NCI-H2081 treated with DMSO at 0.1 percent for 48 hours (cell line): ENCODE measurements around the gene HERC4.
"Not testable (repeated sequence)": the region's sequence is repeated elsewhere in the genome, so short reads cannot be mapped to it uniquely, and the experiment has no call there.

Experiments used
- DNase-seq: peaks from one replicate; lab custom pipeline; 2025; lab: John Stamatoyannopoulos, UW

HERC4 gene

GRCh38 chr10:68047554-68048327 lies 27.3 kb downstream of the HERC4 start:
- DNase-seq, result no peak

GRCh38 chr10:68047122-68047521 lies 28.0 kb downstream of the HERC4 start:
- no peak for DNase-seq

DNA sequence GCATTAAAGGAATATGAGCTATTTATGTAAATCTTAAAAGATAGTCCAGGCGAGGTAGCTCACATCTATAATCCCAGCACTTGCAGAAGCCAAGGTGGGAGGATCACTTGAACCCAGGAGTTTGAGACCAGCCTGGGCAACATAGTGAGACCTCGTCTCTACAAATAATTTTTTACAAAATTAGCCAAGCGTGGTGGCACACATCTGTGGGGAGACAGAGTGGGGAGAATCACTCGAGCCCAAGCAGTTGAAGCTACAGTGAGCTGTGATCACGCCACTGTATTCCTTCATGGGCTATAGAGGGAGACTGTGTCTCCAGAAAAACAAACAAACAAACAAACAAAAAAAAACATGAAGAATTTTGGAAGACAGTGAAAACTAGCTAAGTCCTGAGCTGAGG lies 28.4 kb downstream of the HERC4 start:
- no peak for DNase-seq

DNA sequence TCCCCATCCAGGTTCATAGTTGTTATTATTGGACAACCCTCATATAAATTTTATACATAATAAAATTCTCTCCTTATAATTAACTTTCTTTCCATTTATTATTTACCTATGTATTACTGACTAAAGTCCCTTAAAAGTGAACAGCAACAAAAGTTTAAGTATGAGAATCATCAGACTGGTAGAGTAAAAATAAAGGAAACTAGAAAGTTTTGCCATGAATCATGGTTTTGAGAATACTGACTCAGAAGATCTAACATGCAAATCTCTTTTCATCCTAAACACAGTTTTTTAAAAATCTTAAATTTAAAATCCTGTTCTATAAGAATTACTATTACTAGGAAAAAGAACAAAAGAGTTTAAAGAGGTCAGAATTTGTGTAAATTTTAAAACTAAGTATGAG lies 32.1 kb downstream of the HERC4 start:
- no peak for DNase-seq

DNA sequence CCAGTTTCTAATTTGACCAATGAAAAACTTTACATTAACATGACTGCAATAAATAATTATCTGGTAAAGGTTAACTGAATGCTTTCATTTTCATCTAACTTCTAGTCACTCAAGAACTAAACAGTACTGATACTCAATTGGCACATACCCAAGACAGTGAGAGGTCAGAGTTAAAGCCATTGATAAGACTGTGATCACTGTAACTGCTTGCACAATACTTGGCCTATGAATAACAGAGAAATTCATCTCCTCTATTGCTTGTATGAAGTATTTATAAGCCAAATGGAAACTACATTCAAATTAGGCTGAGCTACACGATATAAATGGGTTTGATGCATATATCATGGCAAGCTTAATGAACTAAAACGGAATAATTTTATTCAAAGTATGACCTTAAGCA lies 43.0 kb downstream of the HERC4 start:
- DNase-seq, result no peak

DNA sequence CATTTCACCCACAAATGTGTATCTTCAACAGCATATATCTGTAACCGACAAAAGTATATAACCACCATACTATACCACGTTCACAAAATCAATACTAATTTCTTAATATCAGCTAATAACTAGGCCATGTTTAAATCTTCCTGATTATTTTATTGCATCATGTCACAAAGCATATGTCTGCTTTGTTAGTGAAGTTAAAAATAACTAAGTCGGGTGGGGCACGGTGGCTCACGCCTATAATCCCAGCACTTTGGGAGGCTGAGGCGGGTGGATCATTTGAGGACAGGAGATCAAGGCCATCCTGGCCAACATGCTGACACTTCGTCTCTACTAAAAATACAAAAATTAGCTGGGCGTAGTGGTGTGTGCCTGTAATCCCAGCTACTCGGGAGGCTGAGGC lies 47.7 kb downstream of the HERC4 start:
- DNase-seq, result no peak

DNA sequence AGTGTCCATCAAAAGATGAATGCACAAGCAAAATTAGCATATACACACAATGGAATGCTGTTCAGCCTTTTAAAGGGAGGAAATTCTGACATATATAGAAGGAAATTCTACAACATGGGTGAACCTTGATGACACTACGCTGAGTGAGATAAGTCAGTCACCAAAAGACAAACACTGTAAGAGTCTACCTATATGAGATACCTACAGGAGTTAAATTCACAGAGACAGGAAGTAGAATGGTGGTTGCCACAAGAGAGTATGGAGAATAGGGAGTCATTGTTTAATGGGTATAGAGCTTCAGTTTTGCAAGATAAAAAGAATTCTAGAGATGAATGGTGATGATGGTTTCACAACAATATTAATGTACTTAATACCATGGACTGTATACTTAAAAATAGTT lies 51.8 kb downstream of the HERC4 start:
- no peak for DNase-seq

DNA sequence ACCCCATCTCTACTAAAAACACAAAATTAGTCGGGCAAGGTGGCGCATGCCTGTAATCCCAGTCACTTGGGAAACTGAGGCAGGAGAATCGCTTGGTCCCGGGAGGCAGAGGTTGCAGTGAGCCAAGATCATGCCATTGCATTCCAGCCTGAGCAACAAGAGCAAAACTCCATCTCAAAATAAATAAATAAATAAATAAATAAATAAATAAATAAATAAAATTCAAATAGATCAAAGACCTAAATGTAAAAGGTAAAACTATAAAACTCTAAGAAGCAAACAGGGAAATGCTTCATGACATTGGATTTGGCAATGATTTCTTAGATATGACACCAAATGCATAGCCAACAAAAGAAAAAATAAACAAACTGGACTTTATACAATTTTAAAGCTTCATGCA lies 52.8 kb downstream of the HERC4 start:
- DNase-seq, result not testable (repeated sequence)

DNA sequence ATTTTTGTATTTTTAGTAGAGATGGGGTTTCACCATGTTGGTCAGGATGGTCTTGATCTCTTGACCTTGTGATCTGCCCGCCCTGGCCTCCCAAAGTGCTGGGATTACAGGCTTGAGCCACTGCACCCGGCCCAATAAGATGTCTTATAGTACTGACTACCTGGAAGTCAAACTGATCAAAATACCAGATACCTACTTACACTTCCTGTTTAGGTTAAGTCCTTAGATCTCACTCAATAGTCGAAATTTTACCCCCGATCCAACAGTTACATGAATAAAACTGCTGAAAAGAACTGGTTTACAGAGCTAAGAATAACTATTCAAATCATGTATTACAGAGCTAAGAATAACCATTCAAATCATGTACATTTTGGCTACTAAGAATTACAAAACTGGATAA lies 58.6 kb downstream of the HERC4 start:
- DNase-seq, result not testable (repeated sequence)

DNA sequence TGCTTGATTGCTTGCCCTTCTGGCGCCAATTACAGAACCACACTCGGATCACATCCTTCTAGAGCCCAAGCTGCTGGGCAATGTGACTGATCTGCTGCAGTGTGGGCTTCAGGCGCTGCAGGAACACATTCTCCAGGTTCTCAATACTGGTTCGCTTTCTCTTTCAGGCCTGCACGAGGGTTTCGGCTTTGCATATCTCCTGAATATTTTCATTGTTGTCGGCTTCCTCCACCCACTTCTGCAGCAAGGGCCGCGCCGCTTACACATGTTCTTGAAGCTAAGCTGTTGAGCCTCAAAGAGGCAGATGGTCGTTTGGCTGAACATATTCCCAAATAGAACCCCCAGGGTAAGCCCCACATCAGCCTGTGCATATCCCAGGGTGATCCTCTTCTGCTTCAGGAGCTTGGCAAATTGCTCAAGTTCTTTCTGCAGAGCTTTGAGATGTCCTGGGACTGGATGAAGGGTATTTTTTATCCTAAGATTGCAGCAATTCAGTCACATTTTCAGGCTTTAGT lies 64.6 kb downstream of the HERC4 start:
- DNase-seq, result no peak

DNA sequence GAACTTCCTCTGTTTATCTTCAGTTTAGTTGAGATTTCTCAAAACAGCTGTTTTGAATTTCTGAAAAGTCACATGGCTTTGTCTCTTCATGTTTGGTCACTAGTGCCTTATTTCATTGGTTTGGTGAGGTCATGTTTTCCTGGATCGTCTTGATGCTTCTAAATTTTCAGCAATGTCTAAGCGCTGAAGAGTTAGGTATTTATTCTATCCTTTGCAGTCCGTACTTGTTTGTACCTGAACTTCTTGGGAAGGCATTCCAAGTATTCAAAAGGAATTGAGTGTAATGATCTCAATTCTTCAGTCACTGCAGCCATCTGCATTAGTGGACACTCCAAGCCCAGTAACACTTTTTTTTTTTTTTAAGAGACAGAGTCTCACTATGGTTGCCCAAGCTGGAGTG lies 67.7 kb downstream of the HERC4 start:
- no peak for DNase-seq

DNA sequence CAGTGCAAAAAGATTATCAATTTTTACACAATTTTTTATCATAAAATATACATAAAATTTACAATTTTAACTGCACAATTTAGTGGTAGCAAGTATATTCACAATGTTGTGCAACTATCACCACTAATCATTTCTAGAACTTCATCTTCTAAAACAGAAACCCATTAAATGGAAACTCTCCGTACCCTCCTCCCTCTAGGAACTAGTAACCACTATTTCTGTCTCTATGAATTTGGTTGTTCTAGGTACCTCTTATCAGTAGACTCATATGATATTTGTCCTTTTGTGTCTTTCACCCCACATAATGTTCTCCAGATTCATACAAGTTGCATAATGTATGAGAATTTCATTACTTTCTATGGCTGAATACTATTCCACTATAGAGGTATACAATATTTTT lies 73.5 kb downstream of the HERC4 start:
- no peak for DNase-seq

- DNase-seq, result no peak
Observed at GRCh38 chr10:68001000-68001399, 74.1 kb downstream of the HERC4 start.

DNA sequence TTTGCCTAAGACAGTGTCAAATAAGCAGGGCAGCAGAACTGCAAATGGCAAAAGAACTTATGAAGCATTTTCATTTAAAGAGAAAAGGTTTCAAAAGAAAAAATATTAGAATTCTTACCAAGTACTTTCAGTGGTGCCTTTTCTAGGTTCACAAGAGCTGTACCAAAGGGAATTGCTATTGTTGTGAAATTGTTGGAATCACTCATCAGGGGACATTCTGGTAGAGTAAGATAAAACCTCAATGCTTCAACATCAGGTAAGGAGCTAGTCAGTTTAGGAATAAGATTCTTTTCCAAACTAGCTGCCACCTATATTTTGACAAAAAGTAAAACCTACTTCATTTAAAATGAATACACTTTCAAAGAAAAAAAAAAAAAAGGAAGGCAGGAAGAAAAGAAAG lies 85.0 kb downstream of the HERC4 start:
- DNase-seq, result no peak

GRCh38 chr10:67988606-67989005 lies 86.5 kb downstream of the HERC4 start:
- DNase-seq, result no peak

GRCh38 chr10:67982603-67983002 lies 92.5 kb downstream of the HERC4 start:
- DNase-seq, result not testable (repeated sequence)

DNA sequence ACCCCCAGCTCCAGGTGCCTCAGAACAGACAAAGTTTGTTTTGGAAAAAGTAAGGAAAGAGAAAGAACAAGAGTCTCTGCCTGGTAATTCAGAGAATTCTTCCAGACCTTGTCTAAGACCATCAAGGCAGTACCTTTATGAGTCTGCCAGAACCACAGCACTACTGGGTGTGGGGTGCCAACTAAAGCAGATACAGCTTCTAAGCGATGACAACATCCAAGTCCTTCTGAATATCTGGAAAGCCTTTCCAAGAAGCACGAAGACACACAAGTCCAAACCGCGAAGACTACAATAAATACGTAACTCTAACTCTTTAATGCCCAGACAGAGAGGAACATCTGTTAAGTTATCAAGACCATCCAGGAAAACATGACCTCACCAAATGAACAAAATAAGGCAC lies 96.3 kb downstream of the HERC4 start:
- no peak for DNase-seq

DNA sequence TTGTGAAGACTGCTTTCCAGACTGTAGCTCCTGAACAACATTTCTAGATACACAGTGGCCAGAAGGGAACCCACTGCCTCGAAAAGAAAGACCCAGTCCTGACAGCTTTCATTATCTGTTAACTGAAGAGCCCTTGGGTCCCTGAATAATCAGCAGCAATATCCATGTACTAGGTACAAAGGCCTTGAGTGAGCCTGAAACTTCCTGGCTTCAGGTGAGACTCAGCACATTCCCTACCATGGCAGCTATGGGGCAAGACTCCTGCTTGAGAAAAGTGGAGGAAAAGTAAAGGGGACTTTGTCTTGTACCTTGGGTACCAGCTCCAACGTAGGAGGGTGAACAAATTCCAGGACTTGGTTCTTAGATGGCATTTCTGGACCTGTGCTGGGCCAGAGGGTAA lies 97.8 kb downstream of the HERC4 start:
- DNase-seq, result no peak

DNA sequence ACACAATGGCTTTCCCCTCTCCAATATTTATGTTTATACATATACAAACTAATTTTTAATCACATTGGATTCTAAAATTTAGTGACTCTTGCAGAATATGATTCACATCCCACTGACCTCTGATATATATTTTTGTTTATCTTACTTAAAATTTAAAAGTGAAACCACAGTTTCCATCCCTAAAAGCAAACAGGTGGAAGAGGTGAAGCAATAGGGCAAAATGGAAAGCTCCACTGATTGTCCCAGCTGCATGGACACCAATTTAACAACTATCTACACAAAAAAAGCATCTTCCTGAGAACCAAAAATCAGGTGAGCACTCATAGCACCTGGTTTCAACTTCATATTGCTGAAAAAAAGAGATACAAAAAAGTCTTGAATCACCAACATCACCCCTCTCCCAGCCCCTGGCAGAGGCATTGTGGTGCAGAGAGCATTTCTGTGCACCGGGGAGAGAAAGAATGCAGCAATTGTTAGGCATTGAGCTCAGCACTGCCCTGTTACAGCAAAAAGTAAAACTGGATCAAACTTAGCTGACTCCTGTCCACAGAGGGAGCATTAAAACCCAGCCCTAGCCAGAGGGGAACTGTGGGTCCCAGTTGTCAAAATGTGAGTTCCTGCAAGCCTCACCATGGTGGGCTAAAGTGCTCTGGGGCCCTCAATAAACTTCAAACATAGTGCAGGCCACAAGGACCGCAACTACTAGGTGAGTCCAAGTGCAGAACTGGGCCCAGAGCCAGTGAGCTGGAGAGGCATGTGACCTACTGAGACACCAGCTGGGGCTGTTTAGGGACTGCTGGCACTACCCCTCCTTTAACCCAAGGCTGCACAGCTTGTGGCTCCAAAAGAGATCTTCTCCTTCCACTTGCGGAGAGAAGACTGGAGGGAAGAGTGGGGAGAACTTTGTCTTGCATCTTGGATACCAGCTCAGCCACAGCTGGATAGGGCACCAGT lies 98.5 kb downstream of the HERC4 start:
- no peak for DNase-seq

- no peak for DNase-seq
Observed at GRCh38 chr10:67975871-67976270, 99.2 kb downstream of the HERC4 start.

DNA sequence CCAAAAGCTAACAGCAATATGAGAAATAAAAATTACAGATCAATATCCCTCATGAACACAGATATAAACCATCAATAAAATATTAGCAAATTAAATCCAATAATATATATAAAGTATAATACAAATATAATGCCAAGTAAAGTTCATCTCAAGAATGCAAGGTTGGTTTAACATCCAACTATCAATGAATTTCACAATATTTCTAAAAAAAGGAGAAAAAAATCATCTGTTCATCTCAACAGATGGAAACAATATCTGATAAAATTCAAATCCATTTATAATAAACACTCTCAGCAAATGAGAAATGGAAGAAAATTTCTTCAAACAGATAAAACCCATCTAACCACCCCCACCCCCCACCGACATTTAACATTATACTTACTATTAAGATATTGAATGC lies 103.8 kb downstream of the HERC4 start:
- DNase-seq, result no peak

- DNase-seq, result no peak
Observed at GRCh38 chr10:67969875-67970274, 105.2 kb downstream of the HERC4 start.

DNA sequence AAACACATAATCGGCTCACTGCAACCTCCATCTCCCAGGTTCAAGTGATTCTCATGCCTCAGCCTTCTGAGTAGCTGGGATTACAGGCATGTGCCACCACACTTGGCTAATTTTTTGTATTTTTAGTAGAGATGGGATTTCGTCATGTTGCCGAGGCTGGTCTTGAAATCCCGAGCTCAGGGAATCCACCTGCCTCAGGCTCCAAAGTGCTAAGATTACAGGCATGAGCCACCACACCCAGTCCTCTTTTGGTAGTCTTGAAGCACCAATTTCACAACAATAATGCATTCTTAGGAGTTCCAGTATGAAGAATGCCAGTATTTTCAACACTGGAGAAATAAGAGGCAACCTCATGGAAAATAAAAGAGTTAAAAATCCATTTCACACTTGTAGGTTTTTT lies 109.0 kb downstream of the HERC4 start:
- not testable (repeated sequence) for DNase-seq
